HG03045 (cell line): ENCODE results near the gene PPTC7.
"Not testable (repeated sequence)": the region's sequence is repeated elsewhere in the genome, so short reads cannot be mapped to it uniquely, and the experiment has no call there.

Experiments used
- ATAC-seq: cut with Tn5 transposase; IDR thresholded peaks from one replicate; pipeline ENCODE4 v1.9.1; 2021; ENCODE audit warnings: mild to moderate bottlenecking, moderate library complexity; ENCODE audit not compliant: unreplicated experiment

PPTC7 gene

DNA sequence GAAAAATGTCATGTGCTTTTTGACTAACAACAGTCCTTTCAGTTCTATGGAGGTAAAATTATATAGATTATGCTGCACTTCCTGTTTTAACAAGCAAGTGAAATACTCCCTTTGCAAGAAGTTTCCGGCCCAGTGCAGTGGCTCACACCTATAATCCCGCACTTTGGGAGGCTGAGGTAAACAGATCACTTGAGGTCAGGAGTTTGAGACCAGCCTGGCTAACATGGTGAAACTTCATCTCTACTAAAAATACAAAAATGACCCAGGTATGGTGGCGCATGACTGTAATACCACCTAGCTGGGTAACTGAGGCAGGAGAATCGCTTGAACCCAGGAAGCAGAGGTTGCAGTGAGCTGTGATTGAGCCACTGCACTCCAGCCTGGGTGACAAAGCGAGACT, 20.7 kb downstream of the PPTC7 start:
- not testable (repeated sequence) for ATAC-seq

DNA sequence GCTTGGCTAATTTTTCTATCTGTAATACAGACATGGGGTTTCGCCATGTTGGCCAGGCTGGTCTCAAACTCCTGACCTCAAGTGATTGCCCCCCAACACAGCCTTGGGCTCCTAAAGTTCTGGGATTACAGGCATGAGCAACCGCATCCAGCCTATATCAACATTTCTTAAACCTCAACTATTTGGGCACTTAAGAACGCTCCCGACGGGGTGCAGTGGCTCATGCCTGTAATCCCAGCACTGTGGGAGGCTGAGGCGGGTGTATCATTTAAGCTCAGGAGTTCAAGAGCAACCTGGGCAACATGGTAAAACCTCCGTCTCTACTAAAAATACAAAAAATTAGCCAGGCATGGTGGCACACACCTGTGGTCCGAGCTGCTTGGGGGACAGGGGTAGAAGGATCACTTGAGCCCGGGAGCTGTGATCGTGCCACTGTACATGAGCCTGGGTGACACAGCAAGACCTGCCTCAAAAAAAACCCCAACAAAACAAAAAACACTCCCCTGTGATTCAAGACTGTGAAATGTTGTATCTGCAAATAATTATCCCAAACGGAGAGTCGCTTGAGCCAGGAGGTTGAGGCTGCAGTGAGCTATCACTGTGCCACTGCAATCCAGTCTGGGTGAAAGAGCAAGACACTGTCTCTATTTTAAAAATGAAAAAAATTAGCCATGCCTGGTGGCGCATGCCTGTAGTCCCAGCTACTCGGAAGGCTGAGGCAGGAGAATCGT, 21.5 kb downstream of the PPTC7 start:
- no peak for ATAC-seq

DNA sequence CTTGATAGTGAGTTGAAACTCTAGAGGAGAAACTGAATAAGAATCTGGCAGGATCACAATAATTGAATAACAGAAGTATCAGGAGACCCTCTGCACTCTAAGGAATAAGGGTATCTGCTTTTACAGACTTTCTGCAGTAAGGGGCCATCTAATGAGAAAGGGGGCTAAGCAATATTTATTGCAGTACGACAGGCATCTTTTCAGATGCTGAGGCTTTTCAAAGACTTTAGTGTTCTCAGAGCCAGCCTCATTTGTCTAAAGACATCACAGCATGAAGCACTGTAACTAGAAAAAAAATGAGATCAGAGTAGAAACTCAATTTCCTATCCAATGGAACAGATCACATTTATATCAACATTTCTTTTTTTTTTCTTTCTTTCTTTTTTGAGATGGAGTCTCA, 22.2 kb downstream of the PPTC7 start:
- no peak for ATAC-seq

DNA sequence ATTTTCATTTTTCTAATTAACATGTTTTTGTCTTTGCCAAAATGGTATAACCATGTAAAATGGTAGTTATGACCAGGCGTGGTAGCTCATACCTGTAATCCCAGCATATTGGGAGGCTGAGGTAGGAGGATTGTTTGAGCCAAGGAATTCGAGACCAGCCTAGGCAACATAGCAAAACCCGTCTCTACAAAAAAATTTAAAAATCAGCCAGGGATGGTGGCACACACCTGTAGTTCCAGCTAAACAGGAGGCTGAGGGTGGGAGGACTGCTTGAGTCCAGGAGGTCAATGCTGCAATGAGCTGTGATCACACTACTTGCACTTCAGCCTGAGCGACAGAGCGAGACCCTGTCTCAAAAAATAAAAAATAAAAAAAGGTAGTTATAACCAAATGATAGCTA, 23.1 kb downstream of the PPTC7 start:
- ATAC-seq = no peak

DNA sequence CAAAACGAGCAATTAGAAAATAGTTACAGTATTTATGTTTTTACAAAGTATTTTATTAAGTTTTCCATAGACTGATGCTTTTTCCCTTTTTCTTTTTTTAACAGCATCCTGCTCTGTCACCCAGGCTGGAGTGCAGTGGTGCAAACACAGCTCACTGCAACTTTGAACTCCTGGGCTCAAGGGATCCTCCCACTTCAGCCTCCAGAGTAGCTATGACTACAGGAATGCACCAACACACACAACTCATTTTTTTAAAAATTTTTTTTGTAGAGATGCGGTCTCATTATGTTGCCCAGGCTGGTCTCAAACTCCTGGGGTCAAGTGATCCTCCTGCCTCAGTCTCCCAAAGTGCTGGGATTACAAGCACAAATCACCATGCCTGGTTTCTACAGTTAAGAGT, 24.2 kb downstream of the PPTC7 start:
- ATAC-seq = not testable (repeated sequence)

DNA sequence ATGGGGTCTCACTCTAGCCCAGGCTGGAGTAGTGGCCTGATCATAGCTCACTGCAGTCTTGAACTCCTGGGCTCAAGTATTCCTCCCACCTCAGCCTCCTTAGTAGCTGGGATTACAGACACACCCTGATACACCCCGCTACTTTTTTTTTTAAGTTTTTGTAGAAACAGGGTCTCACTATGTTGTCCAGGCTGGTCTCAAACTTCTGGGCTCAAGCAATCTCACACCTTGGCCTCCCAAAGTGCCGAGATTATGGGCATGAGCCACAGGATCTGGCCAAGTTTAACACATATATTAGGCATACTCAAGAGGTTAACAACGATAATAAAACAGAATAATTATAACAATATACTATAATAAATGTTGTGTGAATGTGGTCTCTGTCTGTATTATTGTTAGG, 25.8 kb downstream of the PPTC7 start:
- ATAC-seq = no peak

DNA sequence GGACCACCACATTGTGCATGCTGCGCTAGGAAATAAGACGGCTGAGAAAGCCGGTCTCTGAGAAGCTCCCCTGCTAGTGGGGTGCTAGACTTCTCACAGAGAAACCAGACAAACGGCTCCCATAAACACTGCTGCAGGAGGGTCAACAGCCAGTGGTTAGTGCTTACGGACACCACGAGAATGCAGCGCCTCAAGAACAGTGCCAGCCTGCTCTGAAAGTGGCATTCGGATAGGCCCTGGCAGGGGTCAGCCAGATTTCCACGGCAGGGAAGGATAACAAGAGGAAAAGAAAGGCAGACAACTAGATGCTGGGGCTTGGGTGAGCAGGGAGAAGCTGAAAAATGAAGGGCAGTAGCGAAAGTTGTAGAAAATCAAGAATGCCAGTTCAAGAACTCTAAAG, 26.4 kb downstream of the PPTC7 start:
- no peak for ATAC-seq

DNA sequence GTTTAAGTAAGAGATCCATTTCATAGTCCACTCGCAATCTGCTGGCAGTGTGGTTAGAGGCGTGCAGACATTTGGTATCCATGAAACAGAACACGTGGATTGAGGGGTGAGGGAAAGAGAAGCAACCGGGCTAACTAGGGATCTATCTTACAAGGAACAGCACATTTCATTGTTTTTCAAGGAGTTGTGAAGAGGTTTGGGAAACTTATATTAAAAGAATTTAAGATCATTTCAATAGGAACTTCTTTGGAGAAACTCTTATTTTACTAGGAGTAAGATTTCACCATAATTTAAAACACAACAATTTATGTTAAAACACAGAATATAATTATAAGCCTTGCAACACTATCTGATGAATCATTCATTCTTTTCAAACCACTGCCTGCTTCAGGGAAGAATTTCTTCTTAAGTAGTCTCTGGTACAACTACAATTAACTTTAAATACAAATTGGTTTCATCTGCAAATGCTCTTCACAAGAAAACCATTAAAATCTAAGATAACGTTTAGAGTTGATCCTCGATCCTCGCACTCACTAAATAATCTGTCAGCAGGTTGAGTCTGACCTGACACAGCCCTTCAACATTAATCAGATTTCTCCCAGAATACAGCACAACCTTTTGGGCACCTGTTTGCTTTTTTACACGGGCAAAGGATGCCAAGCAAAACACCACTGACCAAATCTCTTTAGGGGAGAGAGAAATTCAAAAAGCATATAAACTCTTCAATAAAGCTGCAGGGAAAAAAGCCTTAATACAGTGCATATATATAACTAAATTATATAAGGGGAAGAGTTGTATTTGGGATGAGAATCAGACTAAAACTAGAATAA, 27.3 kb downstream of the PPTC7 start:
- ATAC-seq = no peak

DNA sequence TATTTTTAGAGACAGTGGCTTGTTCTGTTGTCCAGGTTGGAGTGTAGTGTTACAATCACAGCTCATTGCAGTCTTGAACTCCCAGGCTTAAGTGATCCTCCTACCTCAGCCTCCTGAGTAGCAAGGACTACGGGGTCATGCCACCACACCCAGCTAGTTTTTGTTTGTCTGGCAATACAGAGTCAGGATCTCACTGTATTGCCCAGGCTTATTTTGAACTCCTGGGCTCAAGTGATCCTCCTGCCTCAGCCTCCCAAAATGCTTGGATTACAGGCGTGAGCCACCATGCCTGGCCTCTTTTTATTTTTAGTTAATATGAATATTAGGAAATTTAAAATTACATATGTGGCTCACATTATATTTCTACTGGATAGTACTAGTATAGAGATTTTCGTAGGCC, 28.9 kb downstream of the PPTC7 start:
- no peak for ATAC-seq

DNA sequence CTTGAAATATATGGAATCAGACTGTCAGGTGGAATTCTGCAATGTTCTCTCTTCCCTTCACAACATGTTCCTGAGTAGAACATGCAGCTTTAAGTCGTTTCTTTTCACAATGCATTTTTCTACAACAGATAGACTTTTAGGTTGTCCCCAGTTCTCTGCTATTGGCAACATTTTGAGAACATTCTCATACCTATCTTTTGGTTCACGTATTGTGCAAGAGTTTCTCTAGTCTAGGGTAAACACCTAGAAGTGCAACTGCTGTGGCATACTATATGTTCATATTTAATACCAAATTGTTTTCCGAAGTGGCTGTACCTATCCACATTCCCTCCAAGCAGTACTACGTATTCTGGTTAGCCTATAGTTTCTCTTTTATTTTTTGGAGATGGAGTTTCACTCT, 32.1 kb downstream of the PPTC7 start:
- ATAC-seq = no peak

DNA sequence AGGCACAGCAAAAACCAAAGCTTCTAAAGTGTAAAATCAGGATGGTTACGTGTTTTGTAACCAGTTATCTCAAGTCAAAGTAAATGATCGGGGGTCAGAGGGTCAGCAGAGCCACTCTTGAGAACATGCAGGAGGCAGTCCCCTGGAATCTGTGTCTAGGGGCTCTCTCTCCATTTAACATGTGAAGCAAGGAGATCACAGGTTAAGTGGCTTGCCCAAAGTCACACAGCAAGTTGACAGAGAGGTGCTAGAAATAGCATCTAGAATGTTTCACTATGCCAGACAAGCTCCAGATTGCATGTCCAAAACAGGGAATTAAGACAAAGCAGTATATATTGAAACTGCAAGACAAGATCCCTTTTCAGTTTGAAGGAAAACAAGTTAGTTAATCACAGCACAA, 33.4 kb downstream of the PPTC7 start:
- ATAC-seq = no peak

DNA sequence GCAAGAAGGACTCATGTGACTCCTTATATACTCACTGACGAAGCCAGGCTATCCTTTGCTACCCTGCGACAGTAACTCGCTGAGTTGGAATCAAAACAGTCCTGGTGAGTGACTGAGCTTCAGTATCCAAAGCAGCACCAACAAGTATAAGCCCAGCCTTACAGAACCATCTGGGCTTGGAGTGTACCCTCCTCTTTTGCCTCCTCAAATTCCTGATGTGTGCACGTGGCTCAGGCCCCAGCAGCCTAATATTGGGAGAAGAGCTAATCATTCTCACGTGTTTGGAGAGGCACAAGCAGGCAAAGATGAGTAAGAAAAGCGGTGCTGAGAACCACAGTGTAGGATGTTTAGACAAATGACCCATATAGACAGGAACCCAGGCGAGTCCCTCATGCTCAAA, 34.4 kb downstream of the PPTC7 start:
- no peak for ATAC-seq

DNA sequence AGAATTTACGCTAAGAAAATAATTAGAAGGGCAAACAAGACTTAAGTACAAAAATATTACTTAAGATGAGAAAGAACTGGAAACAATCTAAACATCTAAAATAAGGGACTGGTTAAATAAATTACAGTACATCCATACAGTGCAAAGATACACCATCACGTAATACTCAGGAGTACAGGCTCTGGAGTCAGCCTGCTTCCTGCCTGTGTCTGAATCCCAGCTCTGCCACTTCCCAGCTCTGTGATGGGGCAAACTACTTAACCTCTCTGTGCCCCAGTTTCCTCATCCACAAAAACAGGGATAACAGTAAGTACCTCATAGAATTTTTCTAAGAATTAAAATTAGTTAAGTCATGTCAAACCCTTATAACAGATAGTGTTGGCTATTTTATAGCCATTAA, 36.0 kb downstream of the PPTC7 start:
- ATAC-seq = no peak

DNA sequence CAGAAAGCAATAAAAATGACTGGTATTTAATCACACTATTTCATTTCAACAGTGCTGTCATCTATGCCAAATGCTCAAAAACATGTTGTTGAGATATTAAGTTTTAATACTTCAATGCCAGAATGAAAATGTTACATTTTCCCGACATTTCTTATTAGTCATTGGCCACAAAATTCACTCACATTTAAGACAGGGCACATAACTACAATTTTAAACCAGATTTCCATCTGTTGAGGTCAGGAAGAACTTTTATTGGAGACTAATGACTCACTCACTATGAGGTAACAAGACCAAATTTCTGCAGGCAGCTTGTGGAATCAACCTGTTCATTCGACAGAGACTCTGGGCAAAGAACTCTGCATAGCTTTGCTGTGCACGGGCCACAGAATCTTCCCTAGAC, 36.8 kb downstream of the PPTC7 start:
- no peak for ATAC-seq

DNA sequence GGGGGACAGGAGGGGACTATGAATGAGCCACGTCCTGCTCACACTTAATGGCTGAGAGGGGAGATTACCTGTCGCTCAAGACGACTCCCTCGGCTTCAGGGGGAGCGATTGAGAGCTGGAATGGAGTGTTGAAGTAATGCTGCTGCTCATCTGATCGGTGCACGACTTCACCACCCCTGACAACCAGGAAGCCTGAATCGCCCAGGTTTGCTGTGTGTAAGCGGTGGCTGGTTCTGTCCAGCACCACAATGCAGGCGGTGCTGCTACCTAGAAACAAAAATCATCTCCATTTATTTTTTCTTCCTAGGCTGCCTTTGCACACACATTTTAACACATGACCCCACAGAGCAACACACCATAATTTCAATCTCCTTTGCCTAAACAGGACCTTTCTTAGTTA, 37.3 kb downstream of the PPTC7 start:
- ATAC-seq = no peak

DNA sequence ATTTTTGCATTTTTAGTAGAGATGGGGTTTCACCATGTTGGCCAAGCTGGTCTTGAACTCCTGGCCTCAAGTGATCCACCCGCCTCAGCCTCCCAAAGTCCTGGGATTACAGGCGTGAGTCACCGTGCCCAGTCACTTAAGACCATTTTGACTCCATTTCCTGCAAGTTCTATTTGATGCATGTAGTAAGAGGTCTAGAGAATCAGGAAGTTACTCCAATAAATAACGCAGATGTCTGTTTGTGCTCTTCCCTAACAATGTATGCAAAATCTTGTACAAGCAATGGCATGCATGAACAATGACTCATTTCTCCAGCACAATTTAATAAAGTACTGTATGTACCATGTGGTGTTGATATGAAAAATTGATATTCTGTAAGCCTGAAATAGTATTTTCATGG, 37.9 kb downstream of the PPTC7 start:
- ATAC-seq = not testable (repeated sequence)

DNA sequence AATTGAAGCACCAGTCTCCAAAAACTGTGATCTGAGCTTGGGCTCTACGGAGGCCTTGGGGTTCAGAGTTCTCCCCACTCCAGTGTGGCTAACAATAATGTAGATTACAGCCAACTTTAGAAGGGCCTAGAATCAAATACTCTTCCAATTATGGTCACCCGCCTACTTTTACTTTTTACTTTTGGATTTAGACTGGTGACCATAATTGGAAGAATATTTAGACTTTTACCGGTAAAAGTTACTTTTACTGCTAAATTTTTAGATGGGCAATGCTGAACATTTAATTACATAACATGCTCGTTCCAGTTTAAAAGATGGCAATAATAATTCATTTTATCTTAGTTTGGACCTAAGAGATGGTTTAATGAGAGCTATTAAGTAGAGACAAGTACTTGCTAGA, 39.2 kb downstream of the PPTC7 start:
- ATAC-seq = no peak

DNA sequence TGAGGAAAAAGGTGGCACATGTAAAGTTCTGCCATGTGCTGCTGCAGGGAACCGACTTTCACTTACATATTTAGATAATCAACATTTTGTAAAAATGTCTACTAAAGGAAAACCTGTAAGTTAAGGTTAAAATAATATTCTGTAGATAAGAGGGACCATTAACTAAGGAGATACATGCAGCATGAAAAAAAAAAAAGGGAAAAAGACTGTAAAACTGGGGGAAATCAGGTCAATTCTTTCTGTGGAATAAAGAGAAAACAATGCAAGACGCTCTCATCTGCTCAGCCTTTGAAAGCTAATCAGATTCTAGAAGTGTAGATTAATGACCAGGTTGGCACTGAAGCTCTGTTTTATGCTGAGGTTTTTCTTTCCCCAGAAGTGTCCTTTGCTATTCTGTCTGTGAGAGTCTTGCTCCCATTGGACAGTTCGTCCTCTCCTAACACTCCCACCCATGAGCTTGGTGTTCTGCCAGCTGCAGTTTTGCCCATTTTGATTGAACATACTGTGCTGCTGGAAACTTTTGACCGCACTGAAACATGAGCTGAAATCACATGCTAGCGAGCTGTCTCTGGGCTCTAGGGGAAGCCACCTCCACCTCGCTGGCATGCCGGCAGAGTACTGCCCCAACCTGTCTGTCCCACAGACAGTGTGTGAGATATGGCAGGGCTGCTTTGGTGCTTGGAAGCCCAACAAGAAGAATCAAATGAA, 39.7 kb downstream of the PPTC7 start:
- no peak for ATAC-seq

DNA sequence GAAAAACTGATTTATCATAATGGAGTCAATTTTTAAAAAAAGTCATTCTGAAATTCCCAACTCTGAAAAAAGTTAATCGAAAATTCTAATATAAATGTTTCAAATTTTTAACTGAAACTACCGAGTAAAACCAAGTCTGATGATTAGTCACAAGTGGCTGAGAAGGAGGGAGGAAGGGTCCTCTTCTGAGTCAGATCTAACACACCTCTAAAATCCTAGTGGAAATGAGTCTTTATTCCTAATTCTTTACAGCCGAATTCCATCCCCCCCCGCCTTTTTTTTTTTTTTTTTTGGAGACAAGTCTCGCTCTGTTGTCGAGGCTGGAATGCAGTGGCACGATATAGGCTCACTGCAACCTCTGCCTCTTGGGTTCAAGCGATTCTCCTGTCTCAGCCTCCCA, 43.1 kb downstream of the PPTC7 start:
- no peak for ATAC-seq

DNA sequence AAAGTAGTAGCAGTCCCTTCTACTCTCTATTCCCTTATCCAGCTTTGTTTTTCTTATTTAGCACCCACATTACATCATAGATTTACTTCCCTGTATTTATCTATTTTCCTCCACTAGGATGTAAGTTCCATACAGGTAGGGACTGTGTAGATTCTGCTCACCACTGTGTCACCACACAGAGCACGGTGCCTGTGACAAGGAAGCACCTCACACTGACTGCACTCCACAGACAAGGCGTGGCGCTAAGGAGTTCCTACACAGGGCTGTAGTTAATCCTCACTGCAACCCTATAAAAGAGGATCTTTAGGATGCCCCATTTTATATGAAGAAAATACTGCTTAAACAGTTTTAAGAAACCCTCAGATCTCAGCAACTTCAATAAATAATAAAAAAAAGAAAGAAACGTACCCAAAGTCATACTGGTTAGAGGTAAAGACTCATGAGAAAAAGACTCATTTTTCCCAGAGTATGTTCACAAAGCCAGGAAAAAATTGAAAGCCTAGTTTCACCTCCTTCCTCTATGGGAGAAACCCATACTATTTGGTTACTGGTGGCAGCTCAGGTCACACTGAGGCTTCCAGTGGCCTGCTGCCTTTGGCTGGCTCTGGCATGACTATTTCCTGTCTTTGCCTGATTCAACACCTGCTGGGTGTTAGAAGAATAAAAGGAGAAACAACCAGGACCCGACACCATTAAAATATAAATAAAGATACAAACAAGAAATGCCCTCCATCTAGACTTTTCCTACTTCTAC, 44.1 kb downstream of the PPTC7 start:
- no peak for ATAC-seq
